Kidney (tissue), 14 donors: Measurements from ENCODE around the gene CHAF1A. TPM values are rescaled to one million over a fixed set of nuclear protein-coding genes. Genes with fewer than 3 reads are reported as not detected.
A peak's percentile ranks its signal among the peaks of the same experiment; 100 is the strongest.

Experiments used
- DNase-seq, 5 donors: peaks; one replicate each; pipeline ENCODE4 v3.0.0-alpha.2; 2013 to 2020
- FAIRE-seq: peaks from 2 replicates; lab custom pipeline; 2012; peaks lifted over from hg19 to GRCh38; lab: Jason Lieb, UNC
- H3K27ac ChIP-seq, 2 donors: one replicate each; pipeline ENCODE4 v1.7.0; 2013; ENCODE audit warnings: low read depth in 2 of 2, low read length in 2 of 2, inconsistent platforms in 1 of 2
- H3K27me3 ChIP-seq: one replicate; pipeline ENCODE4 v1.7.1; 2013; ENCODE audit warnings: low read length, inconsistent platforms; ENCODE audit not compliant: control insufficient read depth, insufficient read depth
- H3K36me3 ChIP-seq, 3 donors: one replicate each; pipeline versions ENCODE4 v1.7.0 to v1.7.1; 2013; ENCODE audit warnings: low read length in 3 of 3, control low read depth in 1 of 3, inconsistent platforms in 1 of 3; ENCODE audit not compliant: insufficient read depth in 3 of 3, control insufficient read depth in 2 of 3
- H3K4me1 ChIP-seq, 3 donors: one replicate each; pipeline versions ENCODE4 v1.7.0 to v1.7.1; 2013; ENCODE audit warnings: low read length in 3 of 3, inconsistent platforms in 1 of 3, low read depth in 1 of 3; ENCODE audit not compliant: control insufficient read depth in 2 of 3, insufficient read depth in 2 of 3
- H3K4me3 ChIP-seq, 3 donors: one replicate each; pipeline versions ENCODE4 v1.7.0 to v1.8.1; 2013; ENCODE audit warnings: low read length in 3 of 3, control low read depth in 1 of 3, inconsistent platforms in 1 of 3
- H3K9ac ChIP-seq, 3 donors: one replicate each; pipeline versions ENCODE4 v1.7.0 to v1.7.1; 2013; ENCODE audit warnings: low read length in 3 of 3, control low read depth in 1 of 3, inconsistent platforms in 1 of 3
- H3K9me3 ChIP-seq, 3 donors: one replicate each; pipeline versions ENCODE4 v1.7.0 to v1.7.1; 2013; ENCODE audit warnings: low read length in 3 of 3, control low read depth in 1 of 3, inconsistent platforms in 1 of 3; ENCODE audit not compliant: control insufficient read depth in 2 of 3, insufficient read depth in 1 of 3
- intact Hi-C: fragments of 100-400 bp; cut with DNase I; formaldehyde crosslinking; loops from one replicate; pipeline ENCODE4 v1.11.1; 2022
- polyA plus RNA-seq: library from polyadenylated mRNA; stranded (reverse); fragments of 350-450 nt; fragmentation: Illumina TruSeq; extraction: RNeasy Lipid Tissue Mini Kit (QIAGEN cat#74804); gene quantifications from one replicate; pipeline ENCODE4 v1.2.3, GENCODE V29; 2014; ENCODE audit warnings: low read depth, low replicate concordance; ENCODE audit not compliant: insufficient read depth
- total RNA-seq: library from RNA; stranded (reverse); fragmentation: NEBNext Ultra II Directional; extraction: Animal tissue kit (Norgen Biotek cat#: 25700); gene quantifications from one replicate; pipeline ENCODE4 v1.2.1, GENCODE V29; 2021
- TF ChIP-seq, protein P1 (sequence below): IDR thresholded peaks from 3 replicates; pipeline ENCODE4 v1.5.1; 2012; ENCODE audit warnings: mild to moderate bottlenecking, moderate library complexity, borderline replicate concordance; ENCODE audit not compliant: insufficient read depth; ENCODE audit errors: extremely low read depth
- donor health status: control.
- donor health status: control.
- donor health status: control.
- donor health status: control.
- donor health status: control.
- donor health status: DM: yes; HTN: yes; CAD: no.
- donor health status: Normal renal cell carcinoma (clear cell type).

CHAF1A gene
- total and polyA plus RNA-seq, 2 donors from 2014 or later = 2.7 to 10.0 TPM

DNA sequence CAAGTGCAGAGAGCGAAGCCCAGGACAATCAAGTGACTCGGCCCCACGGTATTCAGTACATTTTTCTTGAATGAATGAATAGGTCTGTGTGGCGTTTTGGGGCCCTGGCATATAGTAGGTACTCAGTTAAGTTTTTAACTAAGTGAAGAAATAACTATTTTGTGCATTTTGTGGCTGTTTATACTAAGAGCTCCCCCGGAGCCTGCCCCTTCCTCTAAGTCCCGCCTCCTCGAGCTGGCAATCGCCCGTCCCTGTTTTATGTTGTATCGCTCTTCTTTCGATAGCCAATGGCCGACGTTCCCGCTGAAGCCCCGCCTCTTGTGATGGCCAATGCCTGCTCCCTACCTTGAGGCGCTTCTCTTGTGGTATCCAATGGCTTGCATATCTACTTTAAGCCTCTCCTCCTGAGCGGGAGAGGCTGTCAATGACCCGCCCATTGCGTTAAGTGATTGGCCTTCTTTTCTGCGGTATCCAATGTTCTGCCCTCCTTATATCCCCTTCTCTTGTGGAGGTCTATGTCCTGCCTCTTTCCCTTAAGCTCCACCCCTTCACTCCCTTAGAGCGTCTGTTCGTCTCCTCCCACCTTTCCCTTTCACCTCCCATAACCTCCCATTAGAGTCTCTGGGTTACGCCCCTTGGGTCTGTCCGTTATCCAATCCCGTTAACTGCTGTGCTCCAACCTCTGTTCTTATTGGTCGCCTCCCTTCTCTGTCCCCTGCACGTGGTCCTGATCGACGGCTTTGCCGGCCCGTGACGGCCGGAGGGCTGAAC lies 69.1 kb downstream of the CHAF1A start:
- H3K36me3 ChIP-seq = no peaks in the 10 kb centered on the region
- intact Hi-C loops = no loop called here
- no peaks in the 10 kb centered on the region for H3K9me3 ChIP-seq
- peaks cover 0 to 10% (median 0%) of the 10 kb centered on the region in 3 donors for H3K4me1 ChIP-seq
- DNase-seq = peak; percentile 99 to 100 (median 99)
- TF ChIP-seq, protein P1, sequence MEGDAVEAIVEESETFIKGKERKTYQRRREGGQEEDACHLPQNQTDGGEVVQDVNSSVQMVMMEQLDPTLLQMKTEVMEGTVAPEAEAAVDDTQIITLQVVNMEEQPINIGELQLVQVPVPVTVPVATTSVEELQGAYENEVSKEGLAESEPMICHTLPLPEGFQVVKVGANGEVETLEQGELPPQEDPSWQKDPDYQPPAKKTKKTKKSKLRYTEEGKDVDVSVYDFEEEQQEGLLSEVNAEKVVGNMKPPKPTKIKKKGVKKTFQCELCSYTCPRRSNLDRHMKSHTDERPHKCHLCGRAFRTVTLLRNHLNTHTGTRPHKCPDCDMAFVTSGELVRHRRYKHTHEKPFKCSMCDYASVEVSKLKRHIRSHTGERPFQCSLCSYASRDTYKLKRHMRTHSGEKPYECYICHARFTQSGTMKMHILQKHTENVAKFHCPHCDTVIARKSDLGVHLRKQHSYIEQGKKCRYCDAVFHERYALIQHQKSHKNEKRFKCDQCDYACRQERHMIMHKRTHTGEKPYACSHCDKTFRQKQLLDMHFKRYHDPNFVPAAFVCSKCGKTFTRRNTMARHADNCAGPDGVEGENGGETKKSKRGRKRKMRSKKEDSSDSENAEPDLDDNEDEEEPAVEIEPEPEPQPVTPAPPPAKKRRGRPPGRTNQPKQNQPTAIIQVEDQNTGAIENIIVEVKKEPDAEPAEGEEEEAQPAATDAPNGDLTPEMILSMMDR = no peak
- peak overlapping the region; percentile 58 to 79 (median 60) for H3K9ac ChIP-seq
- peak overlapping the region; percentile 72 to 92 (median 92) for H3K4me3 ChIP-seq
- FAIRE-seq = peak; percentile 100
- peak overlapping the region; percentile 81 to 84 for H3K27ac ChIP-seq
- H3K27me3 ChIP-seq = no peaks in the 10 kb centered on the region

DNA sequence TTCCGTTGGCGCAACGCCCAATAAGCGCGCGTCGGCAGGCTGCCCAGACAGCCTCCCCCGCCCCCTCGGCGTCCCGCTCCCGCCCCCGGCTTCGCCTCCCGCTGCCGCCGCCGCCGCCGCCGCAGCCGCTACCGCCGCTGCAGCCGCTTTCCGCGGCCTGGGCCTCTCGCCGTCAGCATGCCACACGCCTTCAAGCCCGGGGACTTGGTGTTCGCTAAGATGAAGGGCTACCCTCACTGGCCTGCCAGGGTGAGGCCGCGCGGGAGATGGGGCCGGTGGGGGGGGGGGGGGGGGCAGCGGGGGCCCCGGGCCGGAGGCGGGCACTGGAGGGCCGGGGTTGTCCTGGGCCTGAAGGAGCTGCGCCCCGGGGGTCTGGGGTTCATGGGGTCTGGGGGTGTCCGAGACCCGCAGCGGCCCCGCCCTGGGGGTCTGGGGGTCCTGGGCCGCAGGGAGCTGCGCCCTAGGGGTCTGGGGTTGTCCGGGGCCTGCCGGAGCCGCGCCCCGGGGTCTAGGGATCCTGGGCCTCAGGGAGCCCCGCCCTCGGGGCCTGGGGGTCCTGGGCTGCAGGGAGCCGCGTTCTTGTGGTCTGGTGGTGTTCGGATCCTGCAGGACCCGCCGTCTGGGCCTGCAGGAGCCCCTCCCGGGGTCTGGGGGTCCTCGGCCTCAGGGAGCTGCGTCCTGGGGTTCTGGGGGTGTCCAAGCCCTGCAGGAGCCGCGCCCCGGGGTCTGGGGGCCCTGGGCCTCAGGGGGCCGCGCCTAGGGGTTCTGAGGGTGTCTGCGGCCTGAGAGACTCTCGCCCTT lies 69.9 kb downstream of the CHAF1A start, which contains the start of gene HDGFL2:
Gene HDGFL2 (plus strand): TSS at position 124 of the 801 bp plus-strand sequence. CDS start 54 bp downstream, at position 178.
- no peak for FAIRE-seq
- peak within 1 kb of the TSS; percentile 60 to 79 (median 65) for H3K9ac ChIP-seq
- peaks cover 0 to 5% (median 0%) of the 10 kb centered on the region in 3 donors for H3K36me3 ChIP-seq
- H3K4me1 ChIP-seq = peaks cover 0 to 10% (median 0%) of the 10 kb centered on the region in 3 donors
- TF ChIP-seq, protein P1 = no peak
- peak in 1 of 5 donors; percentile 24 for DNase-seq
- no peaks in the 10 kb centered on the region for H3K9me3 ChIP-seq
- intact Hi-C loops = no loop called here
- H3K27ac ChIP-seq = peak within 1 kb of the TSS; percentile 81 to 84
- peak within 1 kb of the TSS; percentile 72 to 92 (median 92) for H3K4me3 ChIP-seq
- no peaks in the 10 kb centered on the region for H3K27me3 ChIP-seq

DNA sequence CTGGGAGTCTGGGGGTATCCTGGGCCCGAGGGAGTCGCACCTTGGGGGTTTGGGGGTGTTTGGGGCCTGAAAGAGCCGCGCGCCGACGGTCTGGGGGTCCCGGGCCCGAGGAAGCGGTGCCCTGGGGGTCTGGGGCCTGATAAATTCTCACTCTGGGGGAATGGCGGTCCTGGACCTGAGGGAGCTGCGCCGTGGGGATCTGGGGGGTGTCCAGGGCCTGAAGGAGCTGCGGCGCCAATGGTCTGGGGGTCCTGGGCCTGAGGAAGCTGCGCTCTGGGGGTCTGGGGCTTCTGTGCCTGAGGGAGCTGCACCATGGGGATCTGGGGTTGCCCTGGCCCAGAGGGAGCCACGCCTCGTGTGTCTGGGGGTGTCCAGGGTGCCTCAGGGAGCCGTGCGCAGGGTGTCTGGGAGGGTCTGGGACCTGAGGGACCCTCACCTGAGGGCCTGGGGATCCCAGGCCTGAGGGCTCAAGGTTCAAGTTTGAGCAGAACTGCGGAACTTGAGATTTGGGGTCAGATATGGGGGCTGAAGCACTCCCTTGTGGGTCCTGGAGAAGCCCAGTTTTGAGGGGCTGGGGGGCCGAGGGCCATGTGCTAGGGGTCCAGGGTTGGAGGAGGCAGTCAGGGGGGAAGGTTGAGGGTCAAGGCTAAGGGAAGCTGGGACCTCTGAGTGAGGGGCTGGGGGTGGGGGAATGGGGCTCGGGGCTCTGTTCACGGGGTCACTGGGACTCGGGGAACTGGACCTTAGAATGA lies 70.7 kb downstream of the CHAF1A start:
- Histone ChIP-seq H3K36me3 (peaks cover 0 to 7% (median 0%) of the 10 kb centered on the region in 3 donors), H3K9ac (peak overlapping the region in 2 of 3 donors; percentile 35 to 65), H3K4me1 (peaks cover 0 to 10% (median 0%) of the 10 kb centered on the region in 3 donors), H3K27ac (no peak overlapping the region), H3K9me3 (no peaks in the 10 kb centered on the region), H3K4me3 (peak overlapping the region; percentile 29 to 66 (median 30)), H3K27me3 (no peaks in the 10 kb centered on the region)
- TF ChIP-seq, protein P1 = no peak
- FAIRE-seq (no peak), DNase-seq (peak in 1 of 5 donors; percentile 61)
- intact Hi-C loops = no loop called here
